Activated naive CD4-positive, alpha-beta T cell treated with anti-CD3 and anti-CD28 coated beads for 36 hours (primary cell): ENCODE results near the gene RRBP1. TPM values are rescaled to one million over a fixed set of nuclear protein-coding genes. Genes with fewer than 3 reads are reported as not detected.

Experiments used
- CTCF ChIA-PET: fragments of 350-600 bp; sonication (Branson Sonifier 250); formaldehyde crosslinking; loops from one replicate; lab custom pipeline; 2021; ENCODE audit warnings: antibody characterized with exemption; lab: Charles Lee
- DNase-seq: peaks from one replicate; pipeline ENCODE4 v3.0.0-alpha.2; 2020
- H3K27ac Mint-ChIP-seq: one replicate; pipeline ENCODE4 v1.8.0; 2021; ENCODE audit warnings: mild to moderate bottlenecking, mixed read lengths
- H3K27me3 Mint-ChIP-seq: one replicate; pipeline ENCODE4 v1.8.0; 2021; ENCODE audit warnings: low read depth, mixed read lengths
- H3K36me3 Mint-ChIP-seq: one replicate; pipeline ENCODE4 v1.8.0; 2021; ENCODE audit warnings: low read depth, mixed read lengths
- H3K4me1 Mint-ChIP-seq: one replicate; pipeline ENCODE4 v1.8.0; 2021; ENCODE audit warnings: low read depth, mixed read lengths
- H3K4me3 Mint-ChIP-seq: one replicate; pipeline ENCODE4 v1.8.0; 2021; ENCODE audit warnings: mild to moderate bottlenecking, moderate library complexity, mixed read lengths
- H3K9me3 Mint-ChIP-seq: one replicate; pipeline ENCODE4 v1.8.0; 2021; ENCODE audit warnings: mixed read lengths
- intact Hi-C: fragments of 100-400 bp; cut with micrococcal nuclease; formaldehyde crosslinking; loops from one replicate; pipeline ENCODE4 v1.15.1; 2023
- total RNA-seq, 2 experiments: library from RNA; stranded (reverse); gene quantifications; one replicate each; pipeline ENCODE4 v1.2.3, GENCODE V29; 2021

RRBP1 gene
- 10 to 100 TPM; 19.6 to 20.0 TPM for total RNA-seq

- peak within 1 kb of the TSS; percentile 47 for H3K27ac Mint-ChIP-seq
- H3K4me1 Mint-ChIP-seq, result peaks cover 15% of the 10 kb centered on the region
- peak within 1 kb of the TSS; percentile 81 for H3K4me3 Mint-ChIP-seq
- CTCF ChIA-PET, result interaction anchor here (0.7 to 2.4 kb wide), 33 partner anchors 9 to 606 kb away, joined by 3 to 14 read pairs (median 4); partner anchors contain the start of genes BANF2, DSTN and ZNF133
- peaks cover 19% of the 10 kb centered on the region for H3K27me3 Mint-ChIP-seq
- peak; percentile 97 for DNase-seq
- no peaks in the 10 kb centered on the region for H3K9me3 Mint-ChIP-seq
- intact Hi-C loops, result loop anchor here (1.0 to 10.0 kb wide), 14 partner anchors 72 to 1107 kb away; partner anchors contain the start of genes BFSP1, DTD1, KAT14 and KIF16B
- H3K36me3 Mint-ChIP-seq, result peaks cover 3% of the 10 kb centered on the region
These were observed at the start of gene RRBP1 for GRCh38 chr20:17682103-17682888. RRBP1 (minus strand) TSS chr20:17682242; CDS start chr20:17660507, 21,735 bp downstream.

DNA sequence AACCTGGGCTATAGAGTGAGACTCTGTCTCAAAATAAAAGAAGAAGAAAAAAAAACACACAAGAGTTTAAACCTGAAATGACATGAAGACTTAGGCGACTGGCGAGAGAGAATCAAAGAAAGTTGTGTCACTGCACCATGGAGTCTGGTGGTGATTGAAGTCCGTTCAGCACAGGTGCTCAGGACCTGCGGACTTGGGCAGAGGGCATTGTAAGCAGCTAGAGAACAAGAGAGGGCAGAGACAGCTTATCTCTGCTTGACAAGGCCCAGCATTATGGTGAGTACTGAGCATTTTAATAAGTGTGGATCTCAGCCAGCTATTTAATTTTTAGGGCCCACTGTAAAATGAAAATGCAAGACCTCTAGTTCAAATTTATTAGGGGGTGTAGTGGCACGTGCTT is 49.2 kb upstream of the RRBP1 start:
- CTCF ChIA-PET, result no interaction called here
- H3K4me1 Mint-ChIP-seq, result no peaks in the 10 kb centered on the region
- intact Hi-C loops, result no loop called here

DNA sequence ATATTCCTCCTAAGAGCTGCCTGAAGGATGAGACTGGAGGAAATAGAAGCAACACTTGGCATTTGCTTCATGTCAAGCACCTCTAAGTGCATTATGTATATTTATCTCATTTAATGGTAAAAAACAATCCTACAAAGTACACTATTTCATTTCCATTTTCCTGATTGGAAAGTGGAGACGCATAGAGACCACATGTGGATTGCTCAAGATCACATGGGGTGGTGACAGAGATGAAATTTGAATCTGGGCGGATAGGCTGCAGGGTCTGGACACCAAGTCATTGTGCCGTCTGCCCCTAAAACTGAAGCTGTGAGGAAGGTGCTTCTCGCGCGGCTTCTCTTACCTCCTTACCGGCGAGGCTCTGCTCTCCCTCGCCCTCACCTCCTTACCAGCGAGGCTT is 48.0 kb upstream of the RRBP1 start:
- DNase-seq, result no peak
- Mint-ChIP-seq H3K27me3 (no peaks in the 10 kb centered on the region), H3K36me3 (no peaks in the 10 kb centered on the region), H3K4me1 (no peaks in the 10 kb centered on the region), H3K9me3 (no peaks in the 10 kb centered on the region), H3K27ac (no peak overlapping the region), H3K4me3 (no peak overlapping the region)
- intact Hi-C loops, result no loop called here
- CTCF ChIA-PET, result no interaction called here

More for the DNA sequence above, 49.2 kb upstream of the RRBP1 start:
- H3K27ac Mint-ChIP-seq, result no peak overlapping the region
- H3K27me3 Mint-ChIP-seq, result no peaks in the 10 kb centered on the region
- H3K4me3 Mint-ChIP-seq, result no peak overlapping the region
- H3K9me3 Mint-ChIP-seq, result peaks cover 4% of the 10 kb centered on the region
- DNase-seq, result no peak
- no peaks in the 10 kb centered on the region for H3K36me3 Mint-ChIP-seq

DNA sequence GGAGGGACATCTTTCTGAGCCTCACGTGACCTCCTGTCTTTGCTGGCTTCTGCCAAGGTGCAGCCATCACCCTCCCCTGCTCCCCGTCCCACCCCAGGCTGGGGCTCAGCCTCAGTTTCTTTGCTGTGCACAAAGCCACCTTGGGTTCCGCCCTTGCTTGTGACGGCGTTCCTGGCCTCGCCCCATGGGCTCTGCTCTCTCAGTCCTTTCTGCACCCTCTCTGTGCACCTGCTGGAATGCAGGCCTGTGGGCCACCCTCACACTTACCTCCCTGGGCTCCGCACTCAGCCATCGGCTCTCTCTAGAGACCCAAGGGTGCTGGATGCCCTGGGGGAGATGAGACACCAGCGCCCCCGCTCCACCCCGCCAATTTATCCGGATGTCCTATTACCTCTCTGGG is 46.0 kb upstream of the RRBP1 start:
- Mint-ChIP-seq H3K27ac (no peak overlapping the region), H3K36me3 (no peaks in the 10 kb centered on the region), H3K9me3 (no peaks in the 10 kb centered on the region), H3K4me3 (no peak overlapping the region), H3K27me3 (no peaks in the 10 kb centered on the region), H3K4me1 (no peaks in the 10 kb centered on the region)
- intact Hi-C loops, result loop anchor here (10.0 kb wide), 1 partner anchor 77 kb away; no protein-coding TSS in a partner anchor
- no peak for DNase-seq
- CTCF ChIA-PET, result no interaction called here

- Mint-ChIP-seq H3K27me3 (peaks cover 4% of the 10 kb centered on the region), H3K27ac (no peak overlapping the region), H3K4me3 (no peak overlapping the region), H3K9me3 (no peaks in the 10 kb centered on the region), H3K36me3 (no peaks in the 10 kb centered on the region), H3K4me1 (no peaks in the 10 kb centered on the region)
- no peak for DNase-seq
- intact Hi-C loops, result loop anchor here (10.0 kb wide), 1 partner anchor 77 kb away; no protein-coding TSS in a partner anchor
- CTCF ChIA-PET, result no interaction called here
These were observed 45.3 kb upstream of the RRBP1 start for GRCh38 chr20:17727351-17727750.

DNA sequence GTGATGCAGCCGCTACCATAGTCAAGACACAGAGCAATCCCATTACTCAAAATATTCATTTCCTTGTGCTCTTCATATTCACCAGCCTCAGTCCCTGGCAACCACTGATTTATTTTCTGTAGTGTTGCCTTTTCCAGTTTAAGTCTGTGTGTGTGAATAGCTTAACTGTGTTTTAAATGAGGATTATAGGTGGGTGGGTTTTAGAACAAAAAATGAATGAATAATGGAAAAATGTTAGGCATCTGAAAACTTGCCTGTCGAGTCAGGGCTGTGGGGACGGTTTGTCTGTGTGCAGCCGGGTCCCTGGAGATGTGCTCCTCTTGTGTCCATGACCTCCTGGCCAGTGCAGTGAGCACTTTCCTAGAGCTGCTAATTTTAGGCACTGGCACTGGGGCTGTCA is 44.9 kb upstream of the RRBP1 start:
- intact Hi-C loops, result loop anchor here (10.0 kb wide), 1 partner anchor 78 kb away; no protein-coding TSS in a partner anchor
- CTCF ChIA-PET, result no interaction called here
- H3K27me3 Mint-ChIP-seq, result peaks cover 4% of the 10 kb centered on the region
- no peak for DNase-seq
- H3K36me3 Mint-ChIP-seq, result no peaks in the 10 kb centered on the region
- no peaks in the 10 kb centered on the region for H3K4me1 Mint-ChIP-seq
- H3K4me3 Mint-ChIP-seq, result no peak overlapping the region
- no peak overlapping the region for H3K27ac Mint-ChIP-seq
- no peaks in the 10 kb centered on the region for H3K9me3 Mint-ChIP-seq

- intact Hi-C loops, result loop anchor here (10.0 kb wide), 1 partner anchor 80 kb away; no protein-coding TSS in a partner anchor
- Mint-ChIP-seq H3K4me1 (no peaks in the 10 kb centered on the region), H3K27me3 (peaks cover 4% of the 10 kb centered on the region), H3K9me3 (no peaks in the 10 kb centered on the region), H3K36me3 (no peaks in the 10 kb centered on the region), H3K27ac (no peak overlapping the region), H3K4me3 (no peak overlapping the region)
- CTCF ChIA-PET, result interaction anchor here (0.6 kb wide), 1 partner anchor 161 kb away, joined by 4 read pairs; no protein-coding TSS in a partner anchor
- no peak for DNase-seq
These were observed 43.2 kb upstream of the RRBP1 start for GRCh38 chr20:17725094-17725835.

DNA sequence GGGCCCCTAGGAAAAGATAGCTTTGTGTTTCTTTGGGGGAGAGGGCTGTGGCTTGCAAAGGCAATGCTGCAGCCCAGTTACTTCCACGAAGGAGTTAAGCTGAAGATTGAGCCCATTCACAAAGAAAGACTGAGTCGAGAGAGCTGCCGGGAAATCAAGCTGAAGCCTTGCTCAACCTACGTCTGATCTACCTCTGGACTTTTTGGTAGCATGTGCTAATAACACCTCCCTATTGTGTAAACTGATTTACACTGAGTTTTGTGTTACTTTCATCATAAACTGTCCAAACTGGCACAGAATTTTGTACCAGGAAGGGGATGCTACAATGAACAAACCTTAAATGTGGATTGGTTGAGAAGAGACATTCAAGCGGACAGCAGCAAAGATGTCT is 41.3 kb upstream of the RRBP1 start:
- CTCF ChIA-PET, result no interaction called here
- peaks cover 4% of the 10 kb centered on the region for H3K27me3 Mint-ChIP-seq
- H3K4me1 Mint-ChIP-seq, result no peaks in the 10 kb centered on the region
- H3K36me3 Mint-ChIP-seq, result no peaks in the 10 kb centered on the region
- intact Hi-C loops, result loop anchor here (10.0 kb wide), 1 partner anchor 82 kb away; no protein-coding TSS in a partner anchor
- DNase-seq, result no peak
- H3K4me3 Mint-ChIP-seq, result no peak overlapping the region
- no peaks in the 10 kb centered on the region for H3K9me3 Mint-ChIP-seq
- no peak overlapping the region for H3K27ac Mint-ChIP-seq

DNA sequence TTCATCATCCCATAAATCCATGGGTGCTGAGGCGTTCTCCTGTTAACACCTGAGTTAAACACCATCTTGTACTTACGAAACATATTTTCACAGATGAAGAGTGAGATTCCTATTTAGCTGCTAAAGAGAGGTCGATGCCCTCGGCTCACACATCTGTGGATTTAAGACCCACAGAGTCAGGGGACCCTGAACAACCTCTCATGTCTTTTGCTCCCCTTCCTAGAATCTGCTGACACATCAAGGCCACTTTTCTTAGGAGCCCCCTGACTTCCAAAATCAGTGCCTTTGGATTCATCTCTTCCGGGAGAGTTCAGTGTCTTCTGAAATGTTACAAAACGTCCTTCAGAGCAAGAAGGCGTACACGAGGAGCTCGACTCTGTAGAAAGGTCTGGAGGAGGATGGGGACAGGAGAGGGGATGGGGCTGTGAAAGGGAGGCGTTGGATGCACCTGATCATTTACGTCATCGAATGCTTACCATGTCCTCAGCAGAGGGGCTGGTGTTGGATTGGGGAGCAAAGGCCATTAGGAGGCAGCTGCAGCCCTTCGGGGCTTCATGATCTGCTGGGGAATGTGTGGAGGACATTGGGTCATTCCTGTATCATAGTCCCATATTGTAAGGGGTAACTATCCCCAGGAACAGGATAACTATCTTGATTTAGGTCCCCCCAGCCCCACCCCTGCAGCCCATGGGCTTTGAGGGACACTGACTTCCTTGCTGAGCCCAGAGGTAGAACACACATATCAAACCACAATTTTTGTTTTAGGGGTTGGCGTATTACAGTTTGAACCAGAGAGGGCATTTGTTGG is 40.7 kb upstream of the RRBP1 start:
- intact Hi-C loops, result loop anchor here (10.0 kb wide), 1 partner anchor 82 kb away; no protein-coding TSS in a partner anchor
- CTCF ChIA-PET, result interaction anchor here (0.8 kb wide), 1 partner anchor 1231 kb away, joined by 3 read pairs; no protein-coding TSS in a partner anchor
- Mint-ChIP-seq H3K9me3 (no peaks in the 10 kb centered on the region), H3K27ac (no peak overlapping the region), H3K4me3 (no peak overlapping the region), H3K27me3 (peaks cover 4% of the 10 kb centered on the region), H3K36me3 (no peaks in the 10 kb centered on the region), H3K4me1 (no peaks in the 10 kb centered on the region)
- no peak for DNase-seq

DNA sequence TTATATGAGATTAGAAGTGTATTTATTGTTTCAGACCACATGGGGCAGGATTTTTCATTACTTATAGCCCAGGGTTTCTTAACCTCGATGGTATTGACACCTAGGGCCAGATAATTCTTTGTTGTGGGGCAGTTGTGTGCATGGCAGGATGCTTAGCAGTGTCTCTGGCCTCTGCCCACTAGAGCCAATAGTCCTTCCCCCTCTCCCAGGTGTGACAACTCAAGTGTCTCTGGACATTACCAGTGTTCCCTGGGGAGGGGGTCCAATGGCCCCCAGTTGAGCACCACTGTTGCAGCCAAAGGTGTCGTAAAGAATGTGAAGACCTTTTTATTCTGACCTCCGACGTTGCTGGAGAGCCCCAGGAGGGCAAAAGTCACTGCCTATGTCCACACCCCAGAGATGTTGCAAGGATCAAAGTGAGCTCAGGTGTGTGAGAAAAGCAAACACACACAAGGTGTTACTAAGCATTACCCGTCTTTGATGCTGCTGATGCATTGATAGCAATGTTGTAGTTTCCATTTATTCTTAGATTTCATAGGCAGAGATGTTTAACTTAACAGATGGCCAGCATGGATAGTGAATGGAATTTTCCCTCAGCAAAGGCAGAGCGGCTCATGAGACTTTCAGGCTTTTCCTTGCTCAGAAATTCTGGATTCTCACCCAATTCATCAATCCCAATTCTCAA is 39.9 kb upstream of the RRBP1 start:
- CTCF ChIA-PET, result interaction anchor here (0.8 kb wide), 1 partner anchor 1230 kb away, joined by 3 read pairs; no protein-coding TSS in a partner anchor
- intact Hi-C loops, result loop anchor here (10.0 kb wide), 1 partner anchor 83 kb away; no protein-coding TSS in a partner anchor
- no peaks in the 10 kb centered on the region for H3K36me3 Mint-ChIP-seq
- no peaks in the 10 kb centered on the region for H3K9me3 Mint-ChIP-seq
- H3K4me1 Mint-ChIP-seq, result no peaks in the 10 kb centered on the region
- no peak overlapping the region for H3K27ac Mint-ChIP-seq
- H3K4me3 Mint-ChIP-seq, result no peak overlapping the region
- no peak for DNase-seq
- H3K27me3 Mint-ChIP-seq, result peaks cover 4% of the 10 kb centered on the region

- DNase-seq, result no peak
- Mint-ChIP-seq H3K9me3 (no peaks in the 10 kb centered on the region), H3K27me3 (peaks cover 4% of the 10 kb centered on the region), H3K27ac (no peak overlapping the region), H3K36me3 (no peaks in the 10 kb centered on the region), H3K4me3 (no peak overlapping the region), H3K4me1 (no peaks in the 10 kb centered on the region)
- CTCF ChIA-PET, result no interaction called here
- intact Hi-C loops, result loop anchor here (10.0 kb wide), 1 partner anchor 84 kb away; no protein-coding TSS in a partner anchor
These were observed 38.7 kb upstream of the RRBP1 start for GRCh38 chr20:17720755-17721154.
